AG10803 (cell line): Measurements from ENCODE around the gene ASB16.

Source experiments
- DNase-seq: peaks from one replicate; pipeline ENCODE4 v3.0.0; 2010; ENCODE audit warnings: low read depth
- H3K4me3 ChIP-seq: 2 replicates; pipeline ENCODE4 v1.5.1; 2011; ENCODE audit warnings: mild to moderate bottlenecking, low read length, control low read depth
- TF ChIP-seq, protein P1 (sequence below): conservative IDR thresholded peaks from 2 replicates; pipeline ENCODE4 v1.5.1; 2011; ENCODE audit warnings: mild to moderate bottlenecking, low read length, control low read depth, inconsistent platforms

Gene ASB16

DNA sequence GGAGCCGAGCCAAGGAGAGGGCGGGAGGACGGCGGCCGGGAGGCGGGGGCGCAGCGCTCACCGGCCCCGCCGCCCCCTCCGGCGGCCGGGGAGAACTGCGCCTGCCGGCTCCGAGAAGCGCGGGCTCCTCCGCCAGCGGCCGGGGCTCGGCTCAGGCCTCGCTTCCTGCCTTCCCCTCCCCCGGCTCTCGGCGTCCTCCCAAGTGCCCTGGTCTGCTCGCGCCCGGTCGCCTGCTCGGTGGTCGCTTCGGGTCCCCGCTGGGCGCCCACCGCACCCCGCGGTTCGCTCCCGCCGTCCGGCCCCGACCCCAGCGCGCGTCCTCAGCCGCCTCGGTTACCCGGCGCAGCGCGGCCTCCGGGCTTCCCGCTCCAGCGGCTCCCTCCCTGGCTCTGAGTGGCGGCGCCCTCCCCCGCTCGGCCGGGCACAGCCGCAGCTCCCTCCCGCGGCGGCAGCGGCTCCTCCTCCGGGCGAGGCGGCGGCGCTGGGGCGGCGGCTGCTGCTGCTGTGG is 48.7 kb downstream of the ASB16 start:
- peak; percentile 66 for DNase-seq
- TF ChIP-seq, protein P1, sequence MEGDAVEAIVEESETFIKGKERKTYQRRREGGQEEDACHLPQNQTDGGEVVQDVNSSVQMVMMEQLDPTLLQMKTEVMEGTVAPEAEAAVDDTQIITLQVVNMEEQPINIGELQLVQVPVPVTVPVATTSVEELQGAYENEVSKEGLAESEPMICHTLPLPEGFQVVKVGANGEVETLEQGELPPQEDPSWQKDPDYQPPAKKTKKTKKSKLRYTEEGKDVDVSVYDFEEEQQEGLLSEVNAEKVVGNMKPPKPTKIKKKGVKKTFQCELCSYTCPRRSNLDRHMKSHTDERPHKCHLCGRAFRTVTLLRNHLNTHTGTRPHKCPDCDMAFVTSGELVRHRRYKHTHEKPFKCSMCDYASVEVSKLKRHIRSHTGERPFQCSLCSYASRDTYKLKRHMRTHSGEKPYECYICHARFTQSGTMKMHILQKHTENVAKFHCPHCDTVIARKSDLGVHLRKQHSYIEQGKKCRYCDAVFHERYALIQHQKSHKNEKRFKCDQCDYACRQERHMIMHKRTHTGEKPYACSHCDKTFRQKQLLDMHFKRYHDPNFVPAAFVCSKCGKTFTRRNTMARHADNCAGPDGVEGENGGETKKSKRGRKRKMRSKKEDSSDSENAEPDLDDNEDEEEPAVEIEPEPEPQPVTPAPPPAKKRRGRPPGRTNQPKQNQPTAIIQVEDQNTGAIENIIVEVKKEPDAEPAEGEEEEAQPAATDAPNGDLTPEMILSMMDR, result 0 out of 2 replicates have a peak, but pooled peaks have one; percentile 12
- peak overlapping the region; percentile 61 for H3K4me3 ChIP-seq

DNA sequence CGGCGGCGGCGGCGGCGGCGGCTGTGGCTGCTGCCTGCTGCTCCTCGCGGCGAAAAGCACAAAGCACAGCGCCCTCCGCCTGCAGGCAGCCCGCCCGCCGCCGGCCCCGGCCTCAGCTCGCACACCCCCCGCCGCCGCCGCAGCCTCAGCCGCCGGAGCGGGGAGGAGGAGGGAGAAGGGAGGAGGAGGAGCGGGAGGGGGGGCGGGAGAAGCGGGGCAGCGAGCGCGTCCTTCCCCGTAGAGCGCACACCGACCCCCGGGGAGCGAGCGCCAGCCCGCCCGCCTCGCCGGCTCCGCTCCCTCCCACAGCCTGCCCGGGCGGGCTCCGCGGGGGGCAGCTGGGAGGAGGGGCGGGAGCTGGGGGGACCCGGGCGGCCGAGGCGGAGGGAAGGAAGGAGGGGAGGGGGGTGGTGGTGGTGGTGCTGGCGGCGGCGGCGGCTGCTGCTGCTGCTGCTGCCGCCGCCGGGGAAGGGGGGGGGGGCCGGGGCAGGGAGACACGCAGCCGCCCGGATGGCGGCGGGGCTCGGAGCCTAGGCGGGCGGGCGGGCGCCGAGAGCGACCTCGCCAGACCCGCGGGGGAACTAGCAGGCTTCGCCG is 49.2 kb downstream of the ASB16 start, which contains the start of gene UBTF:
Gene UBTF, minus strand, starts transcription at position 60 of the 597 bp plus-strand sequence. CDS start 1,446 bp downstream, outside the sequence.
- peak within 1 kb of the TSS; percentile 80 for H3K4me3 ChIP-seq
- TF ChIP-seq, protein P1, result no peak
- peak; percentile 69 for DNase-seq

DNA sequence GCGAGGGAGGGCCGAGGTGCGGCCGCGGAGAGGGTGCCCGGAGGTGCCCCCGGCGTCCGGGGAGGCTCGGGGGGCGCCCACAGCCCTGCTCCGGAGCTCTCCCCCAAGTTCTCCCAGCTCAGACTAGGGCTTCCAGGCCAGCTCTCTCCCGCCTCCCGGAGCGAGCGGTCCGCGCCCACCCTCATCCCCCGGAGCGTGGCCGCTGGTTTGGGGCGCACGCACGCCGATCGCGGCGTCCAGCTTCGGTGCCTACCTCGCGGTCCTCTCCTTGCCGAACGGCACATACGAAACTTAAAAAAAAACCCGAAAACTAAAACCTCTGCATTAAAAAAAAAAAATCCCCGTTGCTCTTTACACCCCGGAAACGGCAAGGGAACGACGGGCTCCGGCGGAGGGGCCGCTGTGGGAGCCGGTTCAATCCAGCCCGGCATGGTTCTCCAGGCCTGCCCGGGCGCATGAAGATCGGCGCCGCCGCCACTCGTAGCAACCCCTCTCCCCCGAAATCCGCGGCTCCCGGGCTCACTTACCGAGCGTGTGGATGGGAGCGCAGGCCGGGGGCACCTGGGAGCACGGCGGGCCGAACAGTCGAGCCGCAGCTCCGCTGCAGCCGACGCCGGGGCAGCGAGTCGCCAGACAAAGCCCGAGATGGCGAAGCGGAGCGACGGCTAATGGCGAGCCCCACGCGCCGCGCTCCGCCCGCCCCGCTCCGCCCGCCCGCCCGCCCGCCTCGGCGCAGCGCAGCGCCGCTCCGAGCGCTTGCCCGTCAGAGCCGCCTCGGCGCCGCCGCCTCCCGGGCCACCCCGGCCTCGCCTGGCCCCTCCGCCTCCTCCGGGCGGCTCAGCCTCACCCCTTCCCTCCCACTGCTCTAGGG is 49.9 kb downstream of the ASB16 start:
- H3K4me3 ChIP-seq, result peak overlapping the region; percentile 80
- DNase-seq, result peak; percentile 55
- TF ChIP-seq, protein P1, result no peak

DNA sequence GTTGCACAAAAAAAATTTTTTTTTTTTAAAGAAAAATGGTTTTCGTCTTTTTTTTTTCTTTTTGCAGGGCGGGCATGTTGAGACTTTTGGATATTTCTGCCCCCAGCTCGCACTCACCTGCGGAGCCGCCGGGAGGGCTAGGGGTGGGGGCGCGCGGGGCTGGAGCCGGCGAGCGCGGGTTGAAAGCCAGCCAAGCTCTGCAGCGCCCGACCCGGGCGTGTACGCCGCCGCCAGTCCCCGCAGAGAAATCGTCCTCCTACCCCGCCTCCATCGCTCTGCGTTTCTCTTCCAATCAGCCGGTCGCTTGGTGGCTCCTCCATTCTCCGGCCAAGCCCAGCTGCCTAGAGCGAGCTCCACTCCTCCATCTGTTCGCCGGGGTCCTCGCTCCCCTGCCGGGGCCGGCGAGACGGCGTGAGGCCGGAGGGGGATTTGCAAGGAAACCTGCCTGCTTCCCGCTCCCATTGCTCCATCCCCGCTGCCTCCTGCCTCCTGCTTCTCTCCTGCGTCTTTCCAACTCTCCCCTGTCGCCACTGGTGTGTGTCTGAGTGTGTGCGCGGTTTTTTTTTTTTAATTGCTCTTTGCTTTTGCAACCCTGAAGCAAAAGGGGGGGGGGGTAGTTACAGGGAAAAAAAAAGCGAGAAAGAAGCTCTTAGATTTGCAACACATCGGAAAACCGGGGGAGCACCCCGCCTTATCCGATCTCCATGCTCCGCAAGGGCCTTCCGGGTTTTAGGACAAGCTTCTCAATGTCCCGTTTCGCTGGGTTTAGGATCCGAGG is 50.8 kb downstream of the ASB16 start:
- peak; percentile 78 for DNase-seq
- TF ChIP-seq, protein P1, result no peak
- peak overlapping the region; percentile 80 for H3K4me3 ChIP-seq

DNA sequence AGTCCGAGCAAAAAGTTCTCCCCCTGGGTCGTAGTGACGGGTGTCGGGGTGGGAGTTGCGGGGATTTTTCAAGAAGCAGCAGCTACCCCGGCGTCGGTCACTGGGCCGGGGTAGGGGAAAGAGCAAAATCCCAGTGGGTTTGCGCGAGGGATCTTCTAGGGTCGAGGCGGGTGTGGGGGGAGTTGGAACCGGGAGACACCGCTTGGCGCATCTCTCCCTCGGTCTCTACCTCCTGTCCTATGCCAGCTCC is 51.3 kb downstream of the ASB16 start:
- TF ChIP-seq, protein P1, result no peak
- no peak for DNase-seq
- H3K4me3 ChIP-seq, result peak overlapping the region; percentile 80

DNA sequence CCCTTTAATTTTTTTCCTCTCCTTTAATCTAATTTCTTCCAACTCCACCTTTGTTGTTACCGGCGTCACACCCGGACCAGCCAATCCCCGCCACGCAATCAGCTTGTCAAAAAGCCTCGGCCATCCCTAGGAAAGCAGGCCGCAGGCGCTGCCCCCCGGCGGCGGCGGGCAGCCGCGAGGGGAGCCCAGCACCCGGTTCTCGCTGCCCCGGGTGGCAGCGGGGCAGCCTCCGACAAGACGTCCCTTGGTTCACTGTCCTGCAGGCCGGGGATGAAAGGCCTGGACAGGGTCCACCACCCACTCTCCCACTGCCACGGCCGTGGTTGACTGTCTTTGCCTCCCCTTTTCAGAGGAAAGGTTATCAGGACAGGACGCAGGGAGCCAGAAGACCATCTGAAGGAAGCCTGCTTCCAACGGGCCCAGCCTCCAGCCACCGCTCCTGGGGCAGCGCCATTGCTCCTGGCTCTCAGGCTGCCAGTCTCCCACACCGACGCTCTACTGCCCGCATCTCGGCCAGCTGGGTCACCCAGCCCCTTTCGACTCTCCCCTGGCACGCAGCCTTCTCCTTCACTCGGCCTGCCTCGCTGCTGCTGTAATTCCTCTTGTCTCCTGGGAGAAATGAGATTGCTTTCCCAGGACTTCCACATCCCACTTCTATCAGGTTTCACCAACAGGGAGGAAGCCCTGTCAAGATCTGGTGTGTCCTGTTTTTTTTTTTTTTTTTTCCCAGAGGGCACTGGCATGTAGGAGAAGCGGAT is 51.8 kb downstream of the ASB16 start:
- TF ChIP-seq, protein P1, result peak; percentile 14
- H3K4me3 ChIP-seq, result peak overlapping the region; percentile 80
- peak; percentile 81 for DNase-seq
